GM19455 (cell line): ENCODE data around the gene SCPEP1.
"Not testable (repeated sequence)": the region's sequence is repeated elsewhere in the genome, so short reads cannot be mapped to it uniquely, and the experiment has no call there.

ENCODE experiments used
- ATAC-seq: cut with Tn5 transposase; IDR thresholded peaks from one replicate; pipeline ENCODE4 v1.9.1; 2021; ENCODE audit not compliant: unreplicated experiment

Gene SCPEP1

DNA sequence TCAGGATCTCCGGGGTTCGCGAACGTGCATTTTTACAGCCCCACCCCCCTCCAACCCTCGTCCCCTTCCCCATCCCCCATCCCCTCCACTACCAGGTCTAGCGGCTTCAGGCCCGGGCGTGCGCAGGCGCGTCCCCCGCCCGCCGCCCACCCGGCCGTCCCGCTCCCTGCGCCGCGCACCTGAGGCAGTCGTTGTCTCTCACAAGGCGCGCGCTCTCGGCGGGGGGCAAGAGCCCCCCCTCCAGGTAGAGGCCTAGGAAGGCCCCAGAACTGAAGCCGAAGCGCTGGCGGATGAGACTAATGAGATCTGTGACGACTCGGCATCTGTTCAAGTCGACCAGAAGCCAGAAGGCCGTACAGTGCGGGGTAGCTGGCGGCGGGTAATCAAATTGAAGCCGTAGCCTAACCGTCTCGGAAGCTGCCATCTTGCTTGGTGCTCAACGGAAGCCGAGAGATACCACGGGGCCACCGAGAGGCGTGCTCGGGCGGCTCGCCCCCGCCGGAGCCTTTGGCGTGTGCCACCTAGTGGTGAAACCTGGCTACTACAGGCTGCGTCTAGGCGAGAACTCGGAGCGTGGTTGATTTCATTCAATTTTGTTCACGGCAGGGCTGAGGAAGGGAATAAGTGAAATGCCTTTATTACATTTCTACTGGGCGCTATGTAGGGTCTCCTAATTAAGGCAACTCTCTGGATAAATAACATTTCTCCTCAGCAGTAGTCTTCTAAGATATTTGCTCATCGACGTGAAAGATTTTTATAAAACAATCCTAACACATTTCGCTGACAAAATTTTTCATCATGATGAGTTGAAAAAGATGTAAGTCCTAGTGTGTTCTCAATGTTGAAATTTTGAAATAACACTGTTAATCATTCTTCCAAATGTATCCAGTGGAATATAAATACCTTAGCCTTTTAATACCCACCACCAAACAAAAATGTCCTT is 17.1 kb upstream of the SCPEP1 start, which contains the start of gene COIL:
COIL (minus strand) TSS at position 455 of the 943 bp plus-strand sequence; CDS start at position 424, 31 bp downstream.
- peak; percentile 97 for ATAC-seq

GRCh38 chr17:56965241-56965640 is 12.7 kb upstream of the SCPEP1 start:
- not testable (repeated sequence) for ATAC-seq

GRCh38 chr17:56965681-56966080 is 12.2 kb upstream of the SCPEP1 start:
- ATAC-seq, result not testable (repeated sequence)

GRCh38 chr17:56966338-56966737 is 11.6 kb upstream of the SCPEP1 start:
- ATAC-seq, result no peak

GRCh38 chr17:56970974-56971373 is 7.0 kb upstream of the SCPEP1 start:
- no peak for ATAC-seq

DNA sequence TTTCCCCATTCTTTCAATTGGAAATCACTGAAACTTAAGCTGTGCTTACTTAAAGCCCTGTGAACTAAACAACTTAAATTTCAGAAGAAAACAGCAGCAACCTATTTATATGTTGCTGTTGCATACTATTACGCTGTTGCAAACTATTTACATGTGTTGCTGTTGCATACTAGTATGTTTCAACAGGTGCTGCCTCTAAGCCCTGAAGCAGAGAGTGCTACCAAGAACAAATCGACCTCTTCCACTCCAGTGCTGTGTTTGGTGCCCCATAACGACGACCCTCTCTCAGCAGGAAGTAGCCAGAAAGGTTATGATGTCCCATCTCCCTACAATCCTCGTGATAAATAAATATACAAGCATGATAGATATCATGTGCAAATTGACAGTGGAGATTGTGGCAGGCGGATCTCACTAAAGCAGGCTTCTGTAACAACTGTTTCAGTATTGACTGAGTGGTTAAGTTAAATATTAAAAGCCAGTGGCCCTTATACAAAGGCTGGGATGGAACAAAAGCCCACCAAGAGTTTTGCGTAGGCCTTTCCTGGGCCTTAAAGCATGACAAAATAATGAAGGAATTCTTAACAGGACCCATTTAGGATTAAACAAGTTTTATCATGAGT is 5.7 kb upstream of the SCPEP1 start:
- ATAC-seq, result no peak

GRCh38 chr17:56973520-56973919 is 4.4 kb upstream of the SCPEP1 start:
- ATAC-seq, result no peak

DNA sequence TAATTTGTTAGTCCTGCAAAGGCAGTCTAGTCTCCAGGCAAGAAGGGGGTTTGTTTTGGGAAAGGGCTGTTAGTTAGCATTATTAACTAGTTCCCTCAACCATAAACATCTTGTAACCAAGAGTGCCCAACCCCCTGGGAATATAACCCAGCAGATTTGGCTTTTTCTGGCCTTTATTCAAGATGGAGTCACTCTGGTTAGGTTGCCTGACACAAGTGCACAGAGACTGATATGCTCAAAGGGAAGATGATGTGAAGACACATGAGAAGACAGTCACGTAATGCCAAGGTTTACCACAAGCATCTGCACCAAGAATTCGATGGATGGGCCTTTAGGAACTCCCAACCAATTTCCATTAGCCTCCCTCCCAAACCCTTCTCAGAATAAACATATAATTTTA is 3.9 kb upstream of the SCPEP1 start:
- ATAC-seq, result no peak

DNA sequence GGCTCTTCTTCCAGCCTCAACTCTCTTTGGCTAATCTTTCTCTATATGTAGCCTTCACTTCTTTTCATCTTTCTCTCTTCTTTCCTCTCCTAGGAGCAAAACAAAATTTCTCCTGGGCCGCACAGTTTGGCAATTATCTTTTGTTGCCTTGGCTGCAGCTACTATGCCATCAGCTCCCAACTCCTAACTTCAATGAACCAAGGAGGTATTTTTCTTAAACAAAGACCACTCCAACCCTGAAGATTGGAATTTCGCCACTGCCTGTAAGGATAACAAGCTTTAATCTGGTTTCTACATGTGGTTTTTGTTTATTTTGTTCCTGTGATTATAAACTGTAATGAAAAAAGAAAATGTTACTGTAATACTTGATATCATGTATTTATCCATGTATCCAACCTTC is 2.3 kb upstream of the SCPEP1 start:
- no peak for ATAC-seq

GRCh38 chr17:56976941-56977608 is 856 bp upstream of the SCPEP1 start:
- ATAC-seq, result no peak

DNA sequence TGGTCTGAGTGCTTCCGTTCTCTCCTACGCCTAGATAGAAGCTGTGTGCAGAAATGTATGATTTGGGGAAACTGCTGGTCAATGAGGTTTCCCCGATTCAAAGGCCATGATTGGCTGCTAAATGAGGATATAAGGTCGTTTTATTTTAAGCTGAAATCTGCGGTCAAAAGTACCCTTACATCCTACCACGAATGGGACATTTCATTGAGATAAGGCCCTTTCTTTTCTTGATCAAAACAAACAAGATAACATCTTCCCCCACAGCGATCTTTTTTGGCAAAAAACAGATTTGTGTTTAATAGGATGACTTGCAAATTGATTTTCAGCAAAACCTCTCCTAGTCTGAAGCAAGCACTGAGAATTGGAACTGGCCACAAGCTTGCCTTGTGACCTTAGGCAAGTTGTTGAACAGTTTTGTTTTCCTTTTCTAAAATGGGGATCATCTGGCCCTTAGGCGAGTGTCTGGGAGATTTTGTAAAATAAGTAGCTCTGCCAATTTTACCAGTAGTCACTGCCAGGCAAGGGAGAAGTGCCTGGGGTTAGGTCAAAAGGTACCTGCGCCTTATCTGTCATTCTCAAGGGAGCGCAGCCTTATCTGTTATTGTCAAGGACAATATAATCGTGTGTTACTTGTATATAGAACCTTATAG is 635 bp downstream of the SCPEP1 start:
- peak; percentile 41 for ATAC-seq

GRCh38 chr17:56979091-56979480 is 1.2 kb downstream of the SCPEP1 start:
- ATAC-seq, result no peak

DNA sequence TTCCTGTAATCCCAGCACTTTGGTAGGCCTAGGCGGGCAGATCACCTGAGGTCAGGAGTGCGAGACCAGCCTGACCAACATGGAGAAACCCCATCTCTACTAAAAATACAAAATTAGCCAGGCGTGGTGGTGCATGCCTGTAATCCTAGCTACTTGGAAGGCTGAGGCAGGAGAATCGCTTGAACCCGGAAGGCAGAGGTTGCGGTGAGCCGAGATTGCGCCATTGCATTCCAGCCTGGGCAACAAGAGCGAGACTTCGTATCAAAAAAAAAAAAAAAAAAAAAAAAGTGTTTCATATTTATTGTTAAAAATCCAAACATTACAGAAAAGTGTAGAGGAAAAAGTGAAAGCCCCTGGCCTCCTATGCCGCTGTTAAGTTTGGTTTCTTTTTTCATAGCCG is 2.6 kb downstream of the SCPEP1 start:
- not testable (repeated sequence) for ATAC-seq

DNA sequence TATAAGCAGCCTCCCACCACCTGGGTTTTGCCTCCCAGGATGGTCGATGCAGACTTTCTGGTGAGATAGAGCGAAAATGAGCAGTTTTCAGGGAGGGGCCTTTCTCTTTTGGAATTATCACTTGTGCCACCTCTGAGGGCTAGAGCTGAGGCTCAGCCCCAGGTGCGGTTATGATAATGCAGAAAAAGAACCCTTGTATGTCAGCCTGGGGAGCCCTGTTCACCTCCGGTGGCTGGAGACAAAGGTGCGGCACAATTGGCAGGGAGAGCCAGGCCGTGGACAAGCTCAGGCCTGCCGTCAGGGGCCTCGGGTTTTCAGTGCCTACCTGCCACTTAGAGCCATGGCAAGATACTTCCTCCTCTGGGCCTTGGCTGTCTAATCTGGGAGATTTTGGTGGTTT is 4.4 kb downstream of the SCPEP1 start:
- ATAC-seq, result no peak

GRCh38 chr17:56983366-56983765 is 5.4 kb downstream of the SCPEP1 start:
- ATAC-seq, result no peak

DNA sequence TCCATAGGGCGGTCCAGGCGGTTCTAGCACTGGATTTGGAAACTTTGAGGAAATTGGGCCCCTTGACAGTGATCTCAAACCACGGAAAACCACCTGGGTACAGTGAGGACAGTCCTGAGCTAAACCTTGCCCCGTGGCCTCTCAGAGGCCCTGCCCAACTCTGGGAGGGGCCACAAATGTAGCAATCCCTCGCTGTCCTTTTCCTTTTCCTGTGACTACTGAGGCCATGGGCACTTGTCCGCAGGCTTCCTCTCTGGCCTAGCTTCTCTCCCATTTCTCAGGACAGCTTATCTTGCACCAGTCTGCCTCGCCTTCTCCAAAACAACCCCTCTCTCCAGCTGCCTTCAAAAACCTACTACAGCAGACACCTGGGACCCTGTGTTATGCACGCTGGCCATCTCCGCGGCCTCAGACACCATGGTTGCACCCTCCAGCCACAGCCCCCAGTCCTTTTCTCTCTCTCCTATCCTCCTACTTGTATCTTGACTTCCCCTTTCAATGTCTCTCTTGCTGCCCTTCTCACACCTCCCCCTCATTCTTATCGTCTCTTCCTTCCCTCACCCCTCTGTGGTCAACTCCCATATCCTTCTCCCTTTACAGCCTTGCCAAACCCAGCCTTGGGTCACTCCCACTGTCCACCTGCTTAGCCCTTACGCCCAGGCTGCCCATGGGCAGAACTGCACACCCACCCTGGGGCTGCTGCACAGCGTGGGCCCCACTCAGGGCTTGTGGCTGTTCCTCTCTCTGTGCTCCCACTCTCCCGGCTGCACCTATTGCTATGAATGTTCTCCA is 7.6 kb downstream of the SCPEP1 start:
- ATAC-seq, result no peak

GRCh38 chr17:56987283-56987834 is 9.4 kb downstream of the SCPEP1 start:
- ATAC-seq, result no peak

DNA sequence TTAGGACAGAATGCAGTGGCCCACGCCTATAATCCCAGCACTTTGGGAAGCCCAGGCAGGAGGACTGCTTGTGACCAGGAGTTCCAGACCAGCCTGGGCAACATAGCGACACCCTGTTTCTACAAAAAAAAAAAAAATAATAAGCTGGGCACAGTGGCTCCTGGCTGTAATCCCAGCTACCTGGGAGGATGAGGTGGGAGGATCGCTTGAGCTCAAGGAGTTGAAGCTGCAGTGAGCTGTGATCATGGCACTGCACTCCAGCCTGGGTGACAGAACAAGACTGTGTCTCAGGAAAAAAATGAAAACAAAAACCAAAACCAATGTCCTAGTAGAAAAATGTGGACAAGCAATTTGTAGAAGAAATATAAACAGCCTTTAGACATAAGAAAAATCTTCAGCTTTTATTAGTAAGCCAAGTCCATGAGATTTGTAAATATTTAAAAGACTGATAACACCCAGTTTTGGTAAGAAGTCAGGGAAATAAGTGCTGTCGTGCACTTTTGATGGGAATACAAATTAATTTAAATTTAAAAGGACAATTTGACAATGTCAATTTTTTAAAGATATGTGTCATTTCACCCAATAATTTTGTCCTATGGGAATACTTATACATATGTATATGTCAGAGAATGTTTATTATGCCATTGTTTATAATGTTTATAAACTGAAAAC is 11.1 kb downstream of the SCPEP1 start:
- ATAC-seq, result no peak

DNA sequence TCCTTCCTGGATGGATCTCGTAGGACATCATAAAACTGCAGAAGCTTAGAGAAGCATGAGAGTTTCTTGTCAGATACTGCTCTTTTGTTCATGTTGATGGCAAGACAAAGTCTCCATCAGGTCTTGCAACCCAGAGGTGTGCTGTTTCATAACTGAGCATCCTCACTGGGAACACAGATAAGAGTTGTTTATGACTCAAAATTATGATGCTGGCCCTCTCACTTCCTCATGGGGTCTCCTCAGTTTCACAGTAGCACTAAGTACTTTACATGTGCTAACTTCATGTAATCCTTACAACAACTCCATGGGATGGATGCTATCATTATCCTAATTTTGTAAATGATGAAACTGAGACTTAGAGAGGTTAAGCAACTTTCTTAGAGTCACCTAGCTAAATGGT is 14.4 kb downstream of the SCPEP1 start:
- ATAC-seq, result no peak
